K562 (cell line): ENCODE results near the gene PRKAG2. TPM values are rescaled to one million over a fixed set of nuclear protein-coding genes. Genes with fewer than 3 reads are reported as not detected.
A peak's percentile ranks its signal among the peaks of the same experiment; 100 is the strongest.

Experiments used
- BACH1 ChIP-seq: fragments of 200-800 bp; sonication (Bioruptor generic); IDR thresholded peaks from 2 replicates; pipeline ENCODE4 v1.6.1; 2016; ENCODE audit warnings: missing genetic modification characterization, missing compliant biosample characterization
- BRCA1 ChIP-seq, 2 experiments: fragments of 450-650 bp in 1 of 2; sonication (generic) in 1 of 2; formaldehyde crosslinking in 1 of 2; IDR thresholded peaks; 2 replicates each; pipeline versions ENCODE4 v1.5.0 to v1.6.1; 2017 to 2020; ENCODE audit warnings: mild to moderate bottlenecking in 1 of 2, missing genetic modification reagents in 1 of 2
- CREB1 ChIP-seq, 2 experiments: sonication (generic) in 1 of 2; formaldehyde crosslinking in 1 of 2; IDR thresholded peaks; 2 replicates each; pipeline versions ENCODE4 v1.6.1 to v1.8.0; 2012 to 2022; ENCODE audit warnings: inconsistent platforms in 1 of 2, mild to moderate bottlenecking in 1 of 2, missing genetic modification reagents in 1 of 2, moderate library complexity in 1 of 2
- ELK1 ChIP-seq: sonication (generic); formaldehyde crosslinking; IDR thresholded peaks from 2 replicates; pipeline ENCODE4 v1.8.1; 2022; ENCODE audit warnings: missing genetic modification reagents
- EP300 ChIP-seq: IDR thresholded peaks from 2 replicates; pipeline ENCODE4 v1.6.1; 2012; ENCODE audit warnings: low read length, improper control_type of control experiment
- GABPB1 ChIP-seq: sonication (generic); formaldehyde crosslinking; IDR thresholded peaks from 2 replicates; pipeline ENCODE4 v1.8.0; 2022; ENCODE audit warnings: mild to moderate bottlenecking, missing genetic modification reagents
- HMG20B ChIP-seq: fragments of 250-450 bp; sonication (Bioruptor Pico); IDR thresholded peaks from 2 replicates; pipeline ENCODE4 v1.5.0; 2021; ENCODE audit warnings: mild to moderate bottlenecking
- HNRNPH1 ChIP-seq: fragments of 200-400 bp; formaldehyde crosslinking; optimal IDR thresholded peaks from 2 replicates; pipeline ENCODE3; 2017; ENCODE audit warnings: low read depth, mild to moderate bottlenecking, low read length, moderate library complexity
- KLF1 ChIP-seq: fragments of 450-650 bp; IDR thresholded peaks from 2 replicates; pipeline ENCODE4 v1.6.1; 2016; ENCODE audit warnings: missing genetic modification characterization, missing compliant biosample characterization
- KLF13 ChIP-seq: fragments of 450-650 bp; IDR thresholded peaks from 2 replicates; pipeline ENCODE4 v1.6.1; 2016; ENCODE audit warnings: missing genetic modification characterization, low read depth, mild to moderate bottlenecking, missing compliant biosample characterization, moderate library complexity, borderline replicate concordance
- MAX ChIP-seq: sonication (generic); formaldehyde crosslinking; IDR thresholded peaks from 2 replicates; pipeline ENCODE4 v1.9.0; 2022; ENCODE audit warnings: mild to moderate bottlenecking, missing genetic modification reagents
- MECOM ChIP-seq: fragments of 250-450 bp; sonication (Bioruptor Pico); IDR thresholded peaks from 2 replicates; pipeline ENCODE4 v1.8.0; 2022; ENCODE audit warnings: inconsistent platforms
- NCOA4 ChIP-seq: fragments of 450-650 bp; IDR thresholded peaks from 2 replicates; pipeline ENCODE4 v1.6.1; 2018; ENCODE audit warnings: mild to moderate bottlenecking; ENCODE audit not compliant: partially characterized antibody
- NFE2L1 ChIP-seq: fragments of 450-650 bp; IDR thresholded peaks from 2 replicates; pipeline ENCODE4 v1.6.1; 2016; ENCODE audit warnings: missing genetic modification characterization, low read depth, mild to moderate bottlenecking, missing compliant biosample characterization, moderate library complexity, borderline replicate concordance
- OTX1 ChIP-seq: fragments of 450-650 bp; formaldehyde crosslinking; IDR thresholded peaks from 2 replicates; pipeline ENCODE4 v1.4.0; 2022; ENCODE audit warnings: mild to moderate bottlenecking
- POLR2A ChIP-seq: fragments of 450-650 bp; conservative IDR thresholded peaks from 2 replicates; pipeline ENCODE4 v1.6.1; 2016
- RBM17 ChIP-seq: fragments of 200-400 bp; formaldehyde crosslinking; IDR thresholded peaks from 2 replicates; pipeline ENCODE4 v1.6.1; 2017; ENCODE audit warnings: low read depth, mild to moderate bottlenecking, low read length, borderline replicate concordance
- RBM39 ChIP-seq: fragments of 200-400 bp; formaldehyde crosslinking; optimal IDR thresholded peaks from 2 replicates; pipeline ENCODE3; 2018; ENCODE audit warnings: low read depth, low read length
- RCOR1 ChIP-seq, 2 experiments: IDR thresholded peaks; 2 replicates each; pipeline ENCODE4 v1.6.1; 2012; ENCODE audit warnings: low read depth in 2 of 2, low read length in 2 of 2, borderline replicate concordance in 1 of 2, improper control_type of control experiment in 1 of 2
- RNF2 ChIP-seq: sonication (generic); IDR thresholded peaks from 2 replicates; pipeline ENCODE4 v1.6.1; 2016
- SIRT6 ChIP-seq: IDR thresholded peaks from one replicate; pipeline ENCODE4 v1.6.1; 2012; ENCODE audit warnings: low read depth, mild to moderate bottlenecking, control low read depth, inconsistent platforms, low read length, moderate library complexity
- SLC30A9 ChIP-seq: fragments of 250-450 bp; sonication (Bioruptor Pico); IDR thresholded peaks from 2 replicates; pipeline ENCODE4 v1.8.0; 2022; ENCODE audit warnings: mild to moderate bottlenecking, moderate library complexity
- SMARCE1 ChIP-seq: fragments of 450-650 bp; IDR thresholded peaks from 2 replicates; pipeline ENCODE4 v1.7.1; 2016; ENCODE audit warnings: mild to moderate bottlenecking
- TAF7 ChIP-seq: fragments of 450-650 bp; IDR thresholded peaks from 2 replicates; pipeline ENCODE4 v1.6.1; 2016; ENCODE audit warnings: missing genetic modification characterization, missing compliant biosample characterization
- TAL1 ChIP-seq: fragments of 450-650 bp; IDR thresholded peaks from 2 replicates; pipeline ENCODE4 v1.6.1; 2016; ENCODE audit warnings: mild to moderate bottlenecking
- TCF15 ChIP-seq: fragments of 250-450 bp; sonication (Bioruptor Pico); IDR thresholded peaks from 2 replicates; pipeline ENCODE4 v1.8.0; 2022; ENCODE audit warnings: moderate library complexity, mild to moderate bottlenecking, inconsistent platforms
- TGIF2 ChIP-seq: sonication (generic); formaldehyde crosslinking; IDR thresholded peaks from 2 replicates; pipeline ENCODE4 v1.8.1; 2022; ENCODE audit warnings: mild to moderate bottlenecking, missing genetic modification reagents, moderate library complexity
- TSC22D4 ChIP-seq: fragments of 450-650 bp; IDR thresholded peaks from 2 replicates; pipeline ENCODE4 v1.6.1; 2016; ENCODE audit warnings: missing genetic modification characterization, missing biosample characterization, control low read depth
- USF1 ChIP-seq: sonication (generic); formaldehyde crosslinking; IDR thresholded peaks from 2 replicates; pipeline ENCODE4 v1.9.0; 2022; ENCODE audit warnings: mild to moderate bottlenecking, missing genetic modification reagents
- polyA plus RNA-seq, 8 experiments: library from polyadenylated mRNA; depleted of rRNA in 4 of 8; stranded (reverse) in 5 of 8; unstranded in 3 of 8; fragments of >200 nt; fragmentation: Nextera tagmentation in 2 of 8; fragmentation: Illumina TruSeq in 1 of 8; extraction: Ambion mirVana in 2 of 8; extraction: Trizol in 1 of 8; gene quantifications; 2 replicates each; pipeline versions ENCODE4 v1.2.1 to v1.2.3, GENCODE V29; 2011 to 2014; ENCODE audit warnings: inconsistent platforms in 1 of 8, missing spikeins in 1 of 8
- total RNA-seq, 7 experiments: library from RNA; depleted of rRNA in 6 of 7; stranded (reverse); fragments of >200 nt in 6 of 7; fragmentation: Illumina TruSeq in 2 of 7; extraction: Trizol in 2 of 7; gene quantifications; 2 replicates each; pipeline versions ENCODE4 v1.2.1 to v1.2.3, GENCODE V29; 2011 to 2021; ENCODE audit warnings: low replicate concordance in 1 of 7

PRKAG2 gene
- total and polyA plus RNA-seq, 9 of the 15 experiments (the other 6 are each of a cell fraction or from before 2014, with no cell fraction given), result 0.99 to 5.6 (median 3.3) TPM

- TF ChIP-seq TAF7 (tag) (no peak), GABPB1 (CRISPR knock-in tag) (peak; percentile 83), RBM39 (no peak), RCOR1 (IDR thresholded peaks at IDR 0.05; ENCODE audit: borderline replicate concordance in 1 of 2, low read depth in 2 of 2, low read length in 2 of 2) (no peak), MECOM (no peak), TCF15 (CRISPR knock-in tag) (no peak), TAL1 (no peak; the same call in 1 of the 2 replicates), SLC30A9 (CRISPR knock-in tag) (no peak), HMG20B (no peak), MAX (peak; percentile 90), KLF1 (tag) (no peak), NCOA4 (no peak), EP300 (peak; percentile 21; the same call in 1 of the 2 replicates), POLR2A (peak; percentile 61; the same call in 1 of the 2 replicates), TGIF2 (CRISPR knock-in tag) (no peak), SIRT6 (no peak), BACH1 (tag) (peak; percentile 99), BRCA1 (IDR thresholded peaks at IDR 0.05) (no peak), BRCA1 (CRISPR knock-in tag; IDR thresholded peaks at IDR 0.05) (no peak), SMARCE1 (no peak), HNRNPH1 (no peak), TSC22D4 (tag) (no peak), USF1 (CRISPR knock-in tag) (peak; percentile 18; the same call in 1 of the 2 replicates), RNF2 (peak; percentile 85), OTX1 (no peak), CREB1 (IDR thresholded peaks at IDR 0.05) (peak; percentile 91), CREB1 (CRISPR knock-in tag; IDR thresholded peaks at IDR 0.05) (peak; percentile 90), RBM17 (no peak), KLF13 (tag) (peak; percentile 65), ELK1 (CRISPR knock-in tag) (no peak), NFE2L1 (tag) (peak; percentile 61)
Measured at GRCh38 chr7:151519765-151520418, 357.0 kb downstream of the PRKAG2 start, which contains the start of gene RHEB (continued).
